ENCODE results near the gene HMOX1.
"Not testable (repeated sequence)": the region's sequence is repeated elsewhere in the genome, so short reads cannot be mapped to it uniquely, and the experiment has no call there.

GRCh38 chr22:35396622-35397021 lies 15.7 kb downstream of the HMOX1 start:
- not testable (repeated sequence) for TF ChIP-seq CTCF, POLR2A, POLR2AphosphoS5, EP300 (IDR thresholded peaks at IDR 0.05)

Data from suprapubic skin (tissue), 4 donors.